Hepatocyte (in vitro differentiated cells): ENCODE results near the gene LSM7.

Source experiments
- CTCF ChIP-seq: fragments of 200-600 bp; sonication (generic); IDR thresholded peaks from 2 replicates; pipeline ENCODE4 v1.5.1; 2016; ENCODE audit warnings: antibody characterized with exemption, mild to moderate bottlenecking; ENCODE audit not compliant: poor library complexity
- EZH2 ChIP-seq: fragments of 200-600 bp; sonication (generic); IDR thresholded peaks from 2 replicates; pipeline ENCODE4 v1.6.1; 2016; ENCODE audit warnings: antibody characterized with exemption, mild to moderate bottlenecking, borderline replicate concordance
- EZH2phosphoT487 ChIP-seq: fragments of 200-600 bp; sonication (generic); IDR thresholded peaks from one replicate; pipeline ENCODE4 v1.6.1; 2018; ENCODE audit warnings: antibody characterized with exemption, mild to moderate bottlenecking, low read depth, moderate library complexity; ENCODE audit not compliant: unreplicated experiment, severe bottlenecking

- TF ChIP-seq CTCF, result no peak
- TF ChIP-seq EZH2, result no peak
- no peak for TF ChIP-seq EZH2phosphoT487
These were observed 12.3 kb upstream of the LSM7 start for GRCh38 chr19:2340496-2341243.
